ENCODE data around the gene MTHFD2L. TPM values are rescaled to one million over a fixed set of nuclear protein-coding genes. Genes with fewer than 3 reads are reported as not detected.

MTHFD2L gene
- total RNA-seq, 2 experiments from 2014 or later = 7.3 to 8.1 TPM

DNA sequence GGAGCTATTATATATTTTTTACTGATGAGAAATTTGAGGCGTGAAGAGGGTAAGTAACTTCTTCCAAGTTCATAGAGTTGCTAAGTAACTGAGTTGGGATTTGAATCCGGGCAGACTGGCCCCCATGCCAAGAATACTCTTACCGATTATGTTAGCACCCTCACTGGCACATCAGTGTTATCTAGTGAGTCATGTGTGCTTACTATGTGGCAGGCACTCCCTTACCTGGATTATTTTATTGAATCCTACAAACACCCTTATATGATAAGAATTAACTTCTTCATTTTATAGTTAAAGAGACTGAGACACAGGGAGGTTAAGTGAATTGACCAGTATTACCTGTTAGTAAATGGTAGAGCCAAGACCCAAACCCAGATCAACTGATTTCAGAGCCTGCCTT lies 20.9 kb downstream of the MTHFD2L start:
- H3K9me3 Mint-ChIP-seq = no peaks in the 10 kb centered on the region
- no peak for ATAC-seq
- H3K36me3 Mint-ChIP-seq (ENCODE audit: low read depth) = peaks cover 8% of the 10 kb centered on the region
- POLR2A ChIA-PET = interaction anchor here (1.0 kb wide), 1 partner anchor 13 kb away, joined by 3 read pairs; no protein-coding TSS in a partner anchor
- TF ChIP-seq, protein P1, sequence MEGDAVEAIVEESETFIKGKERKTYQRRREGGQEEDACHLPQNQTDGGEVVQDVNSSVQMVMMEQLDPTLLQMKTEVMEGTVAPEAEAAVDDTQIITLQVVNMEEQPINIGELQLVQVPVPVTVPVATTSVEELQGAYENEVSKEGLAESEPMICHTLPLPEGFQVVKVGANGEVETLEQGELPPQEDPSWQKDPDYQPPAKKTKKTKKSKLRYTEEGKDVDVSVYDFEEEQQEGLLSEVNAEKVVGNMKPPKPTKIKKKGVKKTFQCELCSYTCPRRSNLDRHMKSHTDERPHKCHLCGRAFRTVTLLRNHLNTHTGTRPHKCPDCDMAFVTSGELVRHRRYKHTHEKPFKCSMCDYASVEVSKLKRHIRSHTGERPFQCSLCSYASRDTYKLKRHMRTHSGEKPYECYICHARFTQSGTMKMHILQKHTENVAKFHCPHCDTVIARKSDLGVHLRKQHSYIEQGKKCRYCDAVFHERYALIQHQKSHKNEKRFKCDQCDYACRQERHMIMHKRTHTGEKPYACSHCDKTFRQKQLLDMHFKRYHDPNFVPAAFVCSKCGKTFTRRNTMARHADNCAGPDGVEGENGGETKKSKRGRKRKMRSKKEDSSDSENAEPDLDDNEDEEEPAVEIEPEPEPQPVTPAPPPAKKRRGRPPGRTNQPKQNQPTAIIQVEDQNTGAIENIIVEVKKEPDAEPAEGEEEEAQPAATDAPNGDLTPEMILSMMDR (IDR thresholded peaks at IDR 0.05) = no peak
- no peaks in the 10 kb centered on the region for H3K27me3 Mint-ChIP-seq
- intact Hi-C loops (cut with micrococcal nuclease) = no loop called here
- CTCF ChIA-PET = no interaction called here
- H3K27ac Mint-ChIP-seq = no peak overlapping the region
- no peaks in the 10 kb centered on the region for H3K4me1 Mint-ChIP-seq (ENCODE audit: low read depth)
- DNase-seq = no peak
- H3K4me3 Mint-ChIP-seq = no peak overlapping the region

DNA sequence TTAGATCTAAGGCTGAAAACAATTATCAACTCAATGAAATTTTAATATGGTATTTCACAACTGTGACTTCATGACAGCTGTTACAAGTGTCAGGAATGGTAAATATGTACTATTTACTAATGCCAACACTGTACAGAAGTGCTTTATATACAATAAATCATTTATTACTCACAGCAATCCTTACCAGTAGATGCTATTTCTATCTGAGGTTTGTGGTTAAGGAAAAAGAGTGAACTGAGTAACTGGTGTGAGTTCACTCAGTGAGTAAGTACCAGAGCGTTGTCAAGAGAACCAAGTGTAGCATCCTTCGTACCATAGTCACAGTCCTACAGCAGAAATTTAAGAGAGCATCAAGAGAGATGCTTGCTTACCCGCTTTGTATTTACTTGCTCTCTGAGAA lies 23.3 kb downstream of the MTHFD2L start:
- no peaks in the 10 kb centered on the region for H3K4me1 Mint-ChIP-seq (ENCODE audit: low read depth)
- H3K27me3 Mint-ChIP-seq = no peaks in the 10 kb centered on the region
- no peak overlapping the region for H3K27ac Mint-ChIP-seq
- no peak overlapping the region for H3K4me3 Mint-ChIP-seq
- no peak for DNase-seq
- peak; percentile 20 for ATAC-seq
- ChIA-PET CTCF (no interaction called here), POLR2A (no interaction called here)
- TF ChIP-seq, protein P1 (IDR thresholded peaks at IDR 0.05) = no peak
- peaks cover 5% of the 10 kb centered on the region for H3K36me3 Mint-ChIP-seq (ENCODE audit: low read depth)
- no peaks in the 10 kb centered on the region for H3K9me3 Mint-ChIP-seq
- intact Hi-C loops (cut with micrococcal nuclease) = no loop called here

DNA sequence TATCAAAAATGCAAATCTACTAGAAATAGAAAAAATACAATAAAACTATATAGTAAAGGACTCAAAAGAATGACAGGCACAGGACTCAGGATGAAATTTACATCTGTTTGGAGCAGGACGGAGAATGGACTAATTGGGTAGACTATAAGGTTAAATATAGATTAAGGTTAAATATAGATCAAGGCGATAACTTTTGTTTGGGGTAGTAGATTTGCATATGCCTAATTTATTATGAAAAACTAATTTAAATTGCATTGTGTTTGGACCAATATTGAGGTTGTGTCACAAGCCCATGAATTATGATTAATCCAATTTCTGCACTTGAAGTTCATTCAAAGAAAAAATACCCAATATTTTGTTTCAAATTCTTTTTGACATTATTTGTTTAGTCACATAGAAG lies 31.0 kb downstream of the MTHFD2L start:
- TF ChIP-seq, protein P1 (IDR thresholded peaks at IDR 0.05) = no peak
- Mint-ChIP-seq H3K9me3 (no peaks in the 10 kb centered on the region), H3K27ac (no peak overlapping the region), H3K4me3 (no peak overlapping the region), H3K27me3 (no peaks in the 10 kb centered on the region), H3K4me1 (ENCODE audit: low read depth) (no peaks in the 10 kb centered on the region), H3K36me3 (ENCODE audit: low read depth) (no peaks in the 10 kb centered on the region)
- intact Hi-C loops (cut with micrococcal nuclease) = loop anchor here (5.0 kb wide), 1 partner anchor 123 kb away; no protein-coding TSS in a partner anchor
- ATAC-seq (no peak), DNase-seq (no peak)
- ChIA-PET CTCF (interaction anchor here (0.9 to 3.2 kb wide), 6 partner anchors 14 to 123 kb away, joined by 4 to 20 read pairs (median 4); partner anchors contain the start of gene EPGN), POLR2A (no interaction called here)

DNA sequence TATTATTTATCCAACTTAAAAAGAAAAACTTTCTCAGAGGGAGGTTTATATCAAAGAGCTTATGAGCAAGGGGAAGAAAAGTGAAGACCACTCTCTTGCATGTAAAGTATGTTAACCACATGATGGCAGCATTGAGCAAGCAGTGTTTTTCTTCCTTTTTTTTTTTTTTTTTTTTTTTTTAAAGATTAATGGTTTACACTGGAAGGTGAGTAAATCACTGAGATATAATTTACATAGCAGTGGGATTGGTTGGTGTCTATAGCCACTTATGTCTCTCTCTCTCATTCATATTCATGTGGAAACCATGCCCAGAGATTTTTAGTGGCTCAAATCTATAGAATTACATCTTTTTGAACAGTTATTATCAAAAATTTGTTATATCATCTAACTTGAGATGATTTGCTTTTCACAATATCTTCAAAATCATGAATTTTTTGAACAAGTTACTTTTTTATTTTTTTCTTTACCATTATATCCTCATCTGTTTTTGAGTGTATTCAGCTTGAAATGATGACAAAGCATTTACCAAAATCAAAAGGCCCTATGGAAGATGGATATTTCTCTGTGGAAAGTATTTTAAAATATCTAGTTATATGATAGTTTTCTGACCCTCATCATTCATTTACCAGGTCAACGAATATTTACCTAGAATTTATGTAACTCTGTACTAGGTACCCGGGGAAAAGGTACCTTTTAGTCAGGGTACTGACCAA lies 31.6 kb downstream of the MTHFD2L start:
- no peaks in the 10 kb centered on the region for H3K9me3 Mint-ChIP-seq
- H3K4me1 Mint-ChIP-seq (ENCODE audit: low read depth) = no peaks in the 10 kb centered on the region
- no peak for DNase-seq
- POLR2A ChIA-PET = no interaction called here
- TF ChIP-seq, protein P1 (IDR thresholded peaks at IDR 0.05) = peak; percentile 73
- H3K36me3 Mint-ChIP-seq (ENCODE audit: low read depth) = no peaks in the 10 kb centered on the region
- H3K4me3 Mint-ChIP-seq = no peak overlapping the region
- H3K27ac Mint-ChIP-seq = no peak overlapping the region
- peak; percentile 42 for ATAC-seq
- intact Hi-C loops (cut with micrococcal nuclease) = loop anchor here (5.0 kb wide), 1 partner anchor 123 kb away; no protein-coding TSS in a partner anchor
- H3K27me3 Mint-ChIP-seq = no peaks in the 10 kb centered on the region
- CTCF ChIA-PET = interaction anchor here (0.8 to 3.2 kb wide), 7 partner anchors 13 to 123 kb away, joined by 3 to 20 read pairs (median 4); partner anchors contain the start of gene EPGN

DNA sequence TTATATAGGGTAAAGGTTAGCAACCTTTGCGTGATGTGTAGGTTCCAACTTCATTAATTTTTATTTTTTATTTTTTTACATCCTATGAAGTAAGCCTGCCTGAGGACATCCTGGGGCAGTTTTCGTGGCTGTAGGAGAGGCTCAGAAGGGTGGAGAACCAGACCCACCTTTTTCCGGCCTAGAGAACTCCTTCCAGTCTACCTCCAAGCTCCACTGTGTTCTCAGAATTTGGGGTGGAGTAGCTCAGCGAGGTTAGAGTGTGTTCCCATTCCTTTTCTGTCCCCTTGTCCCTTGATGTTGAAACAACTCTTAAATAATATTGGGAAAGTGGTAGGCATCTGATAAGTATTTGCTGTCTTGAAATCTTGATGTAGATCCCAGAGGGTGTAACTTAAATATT lies 32.4 kb downstream of the MTHFD2L start:
- POLR2A ChIA-PET = no interaction called here
- Mint-ChIP-seq H3K27me3 (no peaks in the 10 kb centered on the region), H3K36me3 (ENCODE audit: low read depth) (no peaks in the 10 kb centered on the region), H3K9me3 (no peaks in the 10 kb centered on the region), H3K27ac (no peak overlapping the region), H3K4me3 (no peak overlapping the region), H3K4me1 (ENCODE audit: low read depth) (no peaks in the 10 kb centered on the region)
- CTCF ChIA-PET = interaction anchor here (0.8 to 3.2 kb wide), 4 partner anchors 12 to 122 kb away, joined by 3 to 20 read pairs (median 6); no protein-coding TSS in a partner anchor
- TF ChIP-seq, protein P1 (IDR thresholded peaks at IDR 0.05) = no peak
- intact Hi-C loops (cut with micrococcal nuclease) = no loop called here
- DNase-seq = no peak
- ATAC-seq = no peak
